Skeletal muscle cell (primary cell): ENCODE results near the gene MGST1.
"Not testable (repeated sequence)": the region's sequence is repeated elsewhere in the genome, so short reads cannot be mapped to it uniquely, and the experiment has no call there.

Source experiments
- DNase-seq: peaks from one replicate; pipeline ENCODE4 v3.0.0-alpha.2; 2010; ENCODE audit warnings: low read depth
- H3K4me3 ChIP-seq: 2 replicates; pipeline ENCODE4 v1.5.1; 2011; ENCODE audit warnings: low read depth, mild to moderate bottlenecking, control low read depth, low read length, moderate library complexity

Gene MGST1

GRCh38 chr12:16348435-16349130 lies 1.1 kb downstream of the MGST1 start:
- H3K4me3 ChIP-seq: peak overlapping the region; percentile 56

DNA sequence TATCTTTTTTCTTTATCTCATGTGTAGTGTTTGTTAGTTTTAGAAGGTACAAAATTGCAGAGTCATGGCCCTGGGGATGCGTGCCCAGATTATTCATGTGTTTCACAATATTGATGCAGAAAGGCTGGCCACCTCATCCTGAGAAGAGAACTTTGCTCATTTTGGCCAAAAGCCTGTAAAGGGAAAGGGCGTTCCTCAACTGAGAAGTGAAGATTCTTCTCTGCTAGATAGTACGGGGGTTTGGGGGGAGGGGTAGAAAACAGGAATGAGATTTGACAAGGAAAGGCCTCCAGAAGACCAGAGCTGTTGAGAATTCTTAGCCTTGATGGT lies 1.7 kb downstream of the MGST1 start:
- DNase-seq: peak; percentile 93
- peak overlapping the region; percentile 56 for H3K4me3 ChIP-seq

More at GRCh38 chr12:16348435-16349130, 1.1 kb downstream of the MGST1 start:
- DNase-seq: no peak

DNA sequence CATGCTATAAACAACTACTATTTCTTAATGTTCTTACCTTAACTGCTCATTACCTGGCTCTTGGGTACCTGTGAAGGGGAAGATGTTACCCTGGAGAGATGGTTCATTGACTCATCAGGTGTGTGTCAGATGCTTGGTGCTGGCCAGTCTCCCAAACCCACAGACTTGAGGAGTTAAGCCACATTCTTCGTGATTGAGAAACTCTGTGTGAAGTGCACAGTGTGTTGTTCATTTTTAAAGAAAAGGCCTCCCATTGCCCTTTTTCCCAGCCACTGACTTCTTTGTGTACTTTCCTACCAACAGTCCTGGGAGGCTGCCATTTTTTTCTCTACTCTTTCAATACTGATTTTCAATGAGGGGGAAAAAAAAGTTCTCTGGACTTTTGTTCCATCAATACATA lies 3.2 kb downstream of the MGST1 start:
- peak overlapping the region; percentile 1 for H3K4me3 ChIP-seq
- peak; percentile 93 for DNase-seq

GRCh38 chr12:16352481-16352880 lies 5.0 kb downstream of the MGST1 start:
- H3K4me3 ChIP-seq: peak overlapping the region; percentile 24
- DNase-seq: no peak

DNA sequence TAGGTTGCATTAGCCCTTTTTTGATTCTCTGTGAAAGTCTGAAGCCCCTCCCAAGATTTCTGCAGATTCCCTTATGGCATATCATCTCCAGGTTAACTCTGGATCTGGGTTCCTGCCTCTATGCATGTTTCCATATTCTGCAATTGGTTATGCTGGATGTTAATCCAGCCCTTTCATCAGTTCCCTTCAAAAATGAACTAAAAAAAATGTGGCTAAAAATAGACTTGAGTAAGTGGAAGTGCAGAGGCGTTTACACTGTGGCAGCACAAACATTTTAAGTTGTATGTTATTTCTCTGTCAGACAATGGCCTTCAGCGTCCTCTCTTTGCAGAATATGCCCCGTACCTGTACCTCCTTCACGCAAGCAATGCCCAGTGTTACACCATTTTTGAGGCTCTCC lies 11.4 kb downstream of the MGST1 start:
- no peak overlapping the region for H3K4me3 ChIP-seq
- no peak for DNase-seq

DNA sequence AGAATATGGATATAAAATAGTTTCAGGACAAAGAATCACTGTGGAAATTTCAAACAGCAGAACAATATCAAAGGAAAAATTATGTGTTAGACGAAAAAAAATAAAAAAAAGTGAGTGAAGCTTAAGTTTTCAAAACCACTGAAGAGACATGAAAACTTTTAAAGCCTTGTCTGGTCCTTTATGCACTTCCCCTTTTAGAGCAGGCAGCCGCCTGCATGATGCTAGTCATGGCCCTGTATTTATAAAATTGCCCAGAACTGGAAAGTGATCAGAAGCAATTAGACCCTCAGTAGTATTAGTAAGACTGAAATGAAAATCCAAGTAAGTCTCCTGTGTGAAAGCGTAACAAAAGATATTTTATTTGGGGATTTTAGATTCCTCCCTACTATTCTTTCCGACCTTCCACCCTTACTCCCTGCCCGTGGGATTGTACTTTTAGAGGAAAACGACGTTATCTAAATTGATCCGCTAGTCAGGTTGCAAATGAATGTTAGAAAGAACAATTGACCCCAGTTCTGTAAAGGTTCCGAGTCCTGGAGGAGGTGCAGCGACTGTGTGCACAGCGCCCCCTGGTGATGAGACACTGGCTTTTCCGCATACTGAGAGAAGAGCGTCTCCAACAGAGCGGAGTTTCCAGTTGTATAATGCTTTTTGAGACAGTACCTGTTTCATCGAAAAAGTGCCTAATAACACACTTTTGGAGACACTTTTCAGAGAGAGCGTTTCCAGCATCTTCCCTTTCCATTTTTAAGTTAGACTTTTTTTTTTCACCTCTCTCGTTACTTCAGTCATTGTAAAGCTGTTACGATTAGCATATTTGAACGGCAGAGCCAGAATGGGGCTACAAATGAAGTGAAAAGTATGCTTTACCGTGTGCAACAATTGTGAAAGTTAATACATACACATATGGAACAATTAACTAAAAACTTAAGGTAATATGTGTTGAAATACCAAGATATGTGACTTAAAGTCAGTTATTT lies 12.4 kb downstream of the MGST1 start:
- no peak for DNase-seq
- H3K4me3 ChIP-seq: no peak overlapping the region

GRCh38 chr12:16361142-16361783 lies 13.8 kb downstream of the MGST1 start:
- no peak for DNase-seq
- no peak overlapping the region for H3K4me3 ChIP-seq

DNA sequence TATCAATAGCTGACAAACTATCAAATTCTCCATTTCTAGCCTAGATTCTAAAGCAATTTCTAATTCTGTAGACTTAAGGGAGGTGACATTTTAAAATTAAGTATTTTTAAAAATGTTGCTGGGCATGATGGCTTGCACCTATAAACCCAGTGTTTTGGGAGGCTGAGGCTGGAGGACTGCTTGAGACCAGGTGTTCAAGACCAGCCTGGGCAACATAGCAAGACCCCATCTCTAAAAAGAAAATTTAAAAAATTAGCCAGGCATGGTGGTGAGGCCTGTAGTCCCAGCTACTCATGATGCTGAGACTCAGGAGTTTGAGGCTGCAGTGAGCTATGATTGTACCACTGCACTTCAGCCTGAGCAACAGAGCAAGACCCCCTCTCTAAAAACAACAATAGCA lies 15.1 kb downstream of the MGST1 start:
- DNase-seq: no peak
- no peak overlapping the region for H3K4me3 ChIP-seq

DNA sequence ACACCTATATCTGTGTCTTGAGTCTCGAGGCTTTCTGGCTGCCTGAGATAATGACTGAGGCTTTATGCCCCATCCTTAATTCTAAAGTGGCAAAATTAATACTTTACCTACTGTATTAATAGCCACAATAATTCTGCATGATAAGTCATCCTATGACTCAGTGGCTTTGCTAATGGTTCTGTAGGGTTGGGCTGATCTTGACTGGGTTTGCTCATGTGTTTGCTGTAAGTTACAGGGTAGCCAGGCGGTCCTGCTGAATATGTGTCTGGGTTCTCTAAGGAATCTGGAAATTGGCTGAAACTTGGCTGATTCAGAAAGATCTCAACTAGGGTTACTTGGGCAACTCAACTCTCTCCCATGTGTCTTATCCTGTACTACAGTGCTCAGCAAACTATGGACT lies 21.7 kb downstream of the MGST1 start:
- no peak overlapping the region for H3K4me3 ChIP-seq
- no peak for DNase-seq

DNA sequence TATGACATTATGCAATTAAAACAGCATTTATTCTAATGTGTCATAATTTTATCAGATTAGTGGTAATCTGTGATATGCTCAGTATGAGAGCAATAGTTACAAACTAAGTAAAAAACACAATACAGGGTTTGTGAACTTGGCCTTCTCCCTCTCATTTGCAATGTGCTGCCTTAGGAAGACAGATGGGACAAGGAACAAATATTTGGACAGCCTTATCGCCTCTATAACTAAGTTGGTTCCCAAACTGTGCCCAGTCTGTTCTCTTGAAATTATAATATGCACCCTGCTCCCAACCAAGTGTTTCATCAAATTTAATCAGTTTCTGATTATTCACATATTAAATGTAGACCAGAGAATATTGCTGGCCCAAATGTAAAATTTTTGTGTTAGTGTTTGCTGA lies 22.7 kb downstream of the MGST1 start:
- DNase-seq: no peak
- H3K4me3 ChIP-seq: no peak overlapping the region

DNA sequence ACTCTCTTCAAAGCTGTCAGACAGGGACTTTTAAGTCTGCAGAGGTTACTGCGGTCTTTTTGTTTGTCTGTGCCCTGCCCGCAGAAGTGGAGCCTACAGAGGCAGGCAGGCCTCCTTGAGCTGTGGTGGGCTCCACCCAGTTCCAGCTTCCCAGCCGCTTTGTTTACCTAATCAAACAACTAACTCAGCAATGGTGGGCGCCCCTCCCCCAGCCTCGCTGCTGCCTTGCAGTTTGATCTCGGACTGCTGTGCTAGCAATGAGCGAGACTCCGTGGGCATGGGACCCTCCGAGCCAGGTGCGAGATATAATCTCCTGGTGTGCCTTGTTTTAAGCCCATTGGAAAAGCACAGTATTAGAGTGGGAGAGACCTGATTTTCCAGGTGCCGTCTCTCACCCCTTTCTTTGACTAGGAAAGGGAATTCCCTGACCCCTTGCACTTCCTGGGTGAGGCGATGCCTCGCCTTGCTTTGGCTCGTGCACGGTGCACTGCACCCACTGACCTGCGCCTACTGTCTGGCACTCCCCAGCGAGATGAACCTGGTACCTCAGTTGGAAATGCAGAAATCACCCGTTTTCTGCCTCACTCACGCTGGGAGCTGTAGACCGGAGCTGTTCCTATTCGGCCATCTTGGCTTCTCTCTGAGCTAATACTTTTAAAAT lies 35.3 kb downstream of the MGST1 start:
- not testable (repeated sequence) for H3K4me3 ChIP-seq

DNA sequence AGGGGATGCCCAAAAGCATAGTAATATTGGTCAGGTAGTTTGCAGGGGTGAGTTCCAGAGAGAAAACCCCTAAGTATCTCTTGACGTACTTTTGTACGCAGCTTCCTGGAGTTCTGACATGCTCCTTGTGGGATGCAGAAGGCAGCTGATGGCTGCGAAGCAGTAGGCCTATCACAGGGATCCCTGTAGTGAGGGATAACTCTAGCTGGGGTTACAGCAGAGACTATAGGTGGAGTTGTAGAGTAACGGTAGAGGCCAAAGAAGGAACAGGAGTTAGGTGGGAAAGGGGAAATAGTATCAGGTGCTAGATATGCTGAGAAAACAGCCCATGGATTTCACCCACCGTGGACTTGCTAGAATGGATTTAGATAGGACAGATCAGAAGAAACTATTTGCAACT lies 37.3 kb downstream of the MGST1 start:
- DNase-seq: no peak

More for the DNA sequence above, 35.3 kb downstream of the MGST1 start:
- DNase-seq: not testable (repeated sequence)

GRCh38 chr12:16385782-16386646 lies 38.6 kb downstream of the MGST1 start:
- peak; percentile 31 for DNase-seq
- H3K4me3 ChIP-seq: no peak overlapping the region

More for the DNA sequence above, 37.3 kb downstream of the MGST1 start:
- H3K4me3 ChIP-seq: no peak overlapping the region

DNA sequence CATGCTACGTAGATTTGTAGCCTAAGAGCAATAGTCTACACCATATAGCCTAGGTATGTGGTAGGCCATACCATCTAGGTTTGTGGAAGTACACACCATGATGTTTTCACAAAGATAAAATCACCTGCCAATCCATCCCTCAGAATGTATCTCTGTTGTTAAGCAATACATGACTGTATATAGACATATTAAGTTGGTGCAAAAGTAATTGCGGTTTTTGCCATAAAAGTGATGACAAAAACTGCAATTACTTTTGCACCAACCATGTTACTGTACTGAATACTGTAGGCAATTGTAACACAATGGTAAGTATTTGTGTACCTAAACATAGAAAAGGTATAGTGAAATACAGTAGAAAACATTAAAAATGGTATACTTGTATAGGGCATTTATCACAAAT lies 40.5 kb downstream of the MGST1 start:
- DNase-seq: no peak
- no peak overlapping the region for H3K4me3 ChIP-seq

GRCh38 chr12:16389594-16389993 lies 42.1 kb downstream of the MGST1 start:
- peak; percentile 90 for DNase-seq
- no peak overlapping the region for H3K4me3 ChIP-seq

DNA sequence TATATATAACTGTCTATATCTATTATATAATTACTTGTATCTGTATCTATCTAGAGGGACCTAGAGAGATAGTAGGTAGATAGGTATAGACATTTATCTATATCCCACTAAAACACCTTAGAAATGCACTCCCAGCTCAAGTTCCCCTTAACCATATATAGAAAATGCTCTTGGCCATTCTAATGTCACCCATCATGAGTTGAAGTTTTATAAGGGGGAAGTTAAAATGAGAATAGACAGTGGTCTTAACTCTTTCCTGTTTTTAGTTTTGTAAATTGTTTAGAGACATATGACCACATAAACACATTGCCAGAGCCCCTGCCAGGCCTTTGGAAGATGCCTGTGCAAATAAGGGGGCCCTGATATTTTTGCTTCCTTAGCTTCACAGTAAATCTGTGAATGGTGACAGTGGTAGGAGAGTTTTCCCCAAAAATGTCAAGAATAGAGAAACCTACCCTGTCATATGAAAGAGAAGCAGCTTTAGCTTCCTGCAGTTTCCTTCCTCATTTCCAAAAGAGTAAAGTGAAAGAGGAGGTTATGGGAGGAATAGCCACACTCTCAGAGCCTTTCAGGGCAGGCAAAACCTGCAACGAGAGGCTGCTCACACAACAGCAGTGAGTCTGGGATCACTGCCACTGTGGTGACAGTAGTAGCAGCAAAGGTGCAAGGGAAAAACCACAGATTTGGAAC lies 45.5 kb downstream of the MGST1 start:
- no peak for DNase-seq
- H3K4me3 ChIP-seq: no peak overlapping the region

GRCh38 chr12:16399101-16399500 lies 51.7 kb downstream of the MGST1 start:
- no peak for DNase-seq
- no peak overlapping the region for H3K4me3 ChIP-seq

GRCh38 chr12:16401835-16402234 lies 54.4 kb downstream of the MGST1 start:
- H3K4me3 ChIP-seq, DNase-seq: not testable (repeated sequence)
